Measurements from ENCODE around the gene CDIP1. TPM values are rescaled to one million over a fixed set of nuclear protein-coding genes. Genes with fewer than 3 reads are reported as not detected.

The CDIP1 gene
- total RNA-seq, 1 donor from 2014 or later: 64.7 TPM

DNA sequence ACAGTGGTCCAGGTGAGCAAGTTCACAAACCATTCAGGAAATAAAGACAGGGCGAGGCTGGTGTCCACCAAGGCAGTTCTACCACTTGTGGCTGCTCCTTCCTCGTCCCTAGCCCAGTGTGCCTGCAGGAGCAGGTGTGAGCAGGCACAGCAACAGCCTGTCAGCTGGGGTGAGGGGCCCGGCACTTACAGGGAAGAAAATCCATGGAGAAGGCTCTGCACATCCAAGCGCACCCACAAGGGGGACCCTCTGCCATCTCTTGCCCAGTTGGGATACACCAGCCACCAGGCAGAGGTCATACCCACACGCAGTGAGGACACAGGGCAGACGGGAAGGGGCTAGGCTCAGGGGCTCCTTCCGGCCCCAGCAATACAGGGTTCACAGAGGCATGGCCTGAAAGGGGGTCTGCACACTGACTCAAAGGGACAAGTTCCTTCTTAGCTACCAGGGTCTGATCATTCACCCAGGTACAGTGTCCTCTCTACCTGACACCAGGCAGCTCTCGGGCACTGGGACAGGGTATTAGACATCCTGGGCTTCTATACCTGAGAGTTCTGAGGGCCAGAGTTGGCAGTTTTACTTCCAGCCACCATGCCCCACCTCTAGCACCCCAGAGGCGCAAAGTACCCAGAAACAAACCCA lies 27.0 kb downstream of the CDIP1 start:
- no peaks in the 10 kb centered on the region for H3K9me3 Mint-ChIP-seq (ENCODE audit: unreplicated experiment)
- H3K27me3 ChIP-seq (ENCODE audit: insufficient read depth, low read length): no peaks in the 10 kb centered on the region
- H3K4me3 ChIP-seq (ENCODE audit: insufficient read depth, low read depth, low read length): no peak overlapping the region
- peaks cover 4% of the 10 kb centered on the region for H3K36me3 Mint-ChIP-seq (ENCODE audit: low read depth, unreplicated experiment)
- no peak overlapping the region for H3K4me3 Mint-ChIP-seq (ENCODE audit: unreplicated experiment)
- no peak overlapping the region for H3K9ac ChIP-seq (ENCODE audit: low read length)
- H3K27me3 Mint-ChIP-seq (ENCODE audit: low read depth, unreplicated experiment): no peaks in the 10 kb centered on the region
- no peak for TF ChIP-seq EZH2 (IDR thresholded peaks at IDR 0.05; ENCODE audit: insufficient read depth, low read length)
- peak; percentile 42 for TF ChIP-seq CTCF (IDR thresholded peaks at IDR 0.05; ENCODE audit: insufficient read depth, low read depth, low read length)
- no peak overlapping the region for H3K4me2 ChIP-seq (ENCODE audit: low read length)
- FAIRE-seq (no peak), DNase-seq (ENCODE audit: low read depth) (no peak)
- peaks cover 54% of the 10 kb centered on the region for H4K20me1 ChIP-seq (ENCODE audit: insufficient read depth, low read length)
- H3K79me2 ChIP-seq (ENCODE audit: insufficient read depth, low read length): peaks cover 6% of the 10 kb centered on the region
- no peak overlapping the region for H2AFZ ChIP-seq (ENCODE audit: low read depth, low read length)
- H3K27ac ChIP-seq (ENCODE audit: low read depth, low read length): no peak overlapping the region
- H3K4me1 Mint-ChIP-seq (ENCODE audit: low read depth, unreplicated experiment): peaks cover 17% of the 10 kb centered on the region
- H3K36me3 ChIP-seq (ENCODE audit: insufficient read depth, low read length): peaks cover 24% of the 10 kb centered on the region
- peak overlapping the region; percentile 2 for H3K27ac Mint-ChIP-seq (ENCODE audit: unreplicated experiment)
- no peaks in the 10 kb centered on the region for H3K9me3 ChIP-seq (ENCODE audit: insufficient read depth, low read depth, low read length)
- H3K4me1 ChIP-seq (ENCODE audit: insufficient read depth, low read length): no peaks in the 10 kb centered on the region

DNA sequence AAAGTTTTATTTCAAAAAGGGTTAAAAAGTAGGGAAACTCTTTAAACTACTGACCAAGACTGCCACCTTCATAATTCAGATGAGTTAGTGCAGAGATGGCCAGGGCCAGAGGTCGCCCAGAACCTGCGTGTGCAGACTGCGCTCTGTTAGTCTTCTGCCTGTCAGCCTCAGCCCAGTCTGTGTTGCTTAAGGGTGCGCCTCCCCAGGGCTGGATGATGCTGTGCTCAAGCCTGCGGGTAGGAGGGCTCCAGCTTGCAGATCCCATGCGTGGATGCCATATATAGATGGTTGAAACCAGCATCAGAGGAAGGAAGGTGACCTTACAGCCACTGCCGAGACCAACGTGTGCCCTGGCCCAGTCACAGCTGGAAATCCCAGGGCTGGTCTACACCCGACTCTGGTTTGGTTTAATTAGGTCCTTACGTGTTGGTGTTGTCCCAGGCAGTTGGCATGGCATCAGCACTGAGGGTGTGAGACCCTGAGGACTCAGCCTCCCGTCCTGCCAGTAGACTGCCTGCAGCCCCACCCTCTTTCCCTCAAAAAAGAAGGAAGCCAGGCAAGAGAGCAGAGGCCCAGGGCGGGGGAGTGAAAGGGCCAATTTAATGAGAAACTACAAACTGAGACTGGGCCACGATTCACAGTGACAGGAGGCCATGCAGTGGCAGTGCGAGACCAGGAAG lies 27.7 kb downstream of the CDIP1 start:
- peaks cover 24% of the 10 kb centered on the region for H3K36me3 ChIP-seq (ENCODE audit: insufficient read depth, low read length)
- H4K20me1 ChIP-seq (ENCODE audit: insufficient read depth, low read length): peaks cover 58% of the 10 kb centered on the region
- no peaks in the 10 kb centered on the region for H3K4me1 ChIP-seq (ENCODE audit: insufficient read depth, low read length)
- FAIRE-seq (no peak), DNase-seq (ENCODE audit: low read depth) (no peak)
- H3K4me2 ChIP-seq (ENCODE audit: low read length): no peak overlapping the region
- no peaks in the 10 kb centered on the region for H3K9me3 ChIP-seq (ENCODE audit: insufficient read depth, low read depth, low read length)
- Mint-ChIP-seq H3K27ac (ENCODE audit: unreplicated experiment) (peak overlapping the region; percentile 2), H3K36me3 (ENCODE audit: low read depth, unreplicated experiment) (peaks cover 4% of the 10 kb centered on the region), H3K27me3 (ENCODE audit: low read depth, unreplicated experiment) (no peaks in the 10 kb centered on the region), H3K4me1 (ENCODE audit: low read depth, unreplicated experiment) (peaks cover 14% of the 10 kb centered on the region), H3K4me3 (ENCODE audit: unreplicated experiment) (no peak overlapping the region), H3K9me3 (ENCODE audit: unreplicated experiment) (no peaks in the 10 kb centered on the region)
- H2AFZ ChIP-seq (ENCODE audit: low read depth, low read length): no peak overlapping the region
- H3K9ac ChIP-seq (ENCODE audit: low read length): no peak overlapping the region
- H3K27me3 ChIP-seq (ENCODE audit: insufficient read depth, low read length): no peaks in the 10 kb centered on the region
- H3K27ac ChIP-seq (ENCODE audit: low read depth, low read length): no peak overlapping the region
- no peak for TF ChIP-seq CTCF (IDR thresholded peaks at IDR 0.05; ENCODE audit: insufficient read depth, low read depth, low read length)
- TF ChIP-seq EZH2 (IDR thresholded peaks at IDR 0.05; ENCODE audit: insufficient read depth, low read length): no peak
- no peak overlapping the region for H3K4me3 ChIP-seq (ENCODE audit: insufficient read depth, low read depth, low read length)
- H3K79me2 ChIP-seq (ENCODE audit: insufficient read depth, low read length): peaks cover 6% of the 10 kb centered on the region

DNA sequence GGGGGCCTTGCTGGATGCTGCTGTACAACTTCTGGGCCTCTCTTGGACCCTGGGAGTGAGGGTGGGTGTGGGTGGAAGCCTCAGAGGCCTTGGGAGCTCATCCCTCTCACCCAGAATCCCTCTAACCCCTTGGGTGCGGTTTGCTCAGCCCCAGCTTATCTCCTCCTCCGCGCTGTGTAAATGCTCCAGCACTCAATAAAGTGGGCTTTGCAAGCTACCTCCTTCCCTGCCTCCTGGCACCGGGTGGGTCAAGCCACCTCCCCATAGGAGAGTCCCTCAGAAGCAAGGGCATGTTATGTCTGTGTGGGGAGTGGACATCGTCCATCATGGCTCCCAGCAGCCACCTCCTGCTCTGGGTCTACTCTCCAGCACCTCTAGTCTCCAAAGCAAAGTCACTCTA lies 28.4 kb downstream of the CDIP1 start:
- H3K27me3 ChIP-seq (ENCODE audit: insufficient read depth, low read length): no peaks in the 10 kb centered on the region
- no peak overlapping the region for H3K9ac ChIP-seq (ENCODE audit: low read length)
- H3K4me2 ChIP-seq (ENCODE audit: low read length): no peak overlapping the region
- H3K4me3 Mint-ChIP-seq (ENCODE audit: unreplicated experiment): no peak overlapping the region
- H3K27ac ChIP-seq (ENCODE audit: low read depth, low read length): no peak overlapping the region
- no peak for DNase-seq (ENCODE audit: low read depth)
- no peaks in the 10 kb centered on the region for H3K4me1 ChIP-seq (ENCODE audit: insufficient read depth, low read length)
- FAIRE-seq: no peak
- H3K36me3 ChIP-seq (ENCODE audit: insufficient read depth, low read length): peaks cover 24% of the 10 kb centered on the region
- no peak overlapping the region for H3K27ac Mint-ChIP-seq (ENCODE audit: unreplicated experiment)
- H3K79me2 ChIP-seq (ENCODE audit: insufficient read depth, low read length): peaks cover 12% of the 10 kb centered on the region
- H4K20me1 ChIP-seq (ENCODE audit: insufficient read depth, low read length): peaks cover 59% of the 10 kb centered on the region
- H3K4me1 Mint-ChIP-seq (ENCODE audit: low read depth, unreplicated experiment): peaks cover 12% of the 10 kb centered on the region
- H2AFZ ChIP-seq (ENCODE audit: low read depth, low read length): no peak overlapping the region
- H3K36me3 Mint-ChIP-seq (ENCODE audit: low read depth, unreplicated experiment): peaks cover 4% of the 10 kb centered on the region
- H3K27me3 Mint-ChIP-seq (ENCODE audit: low read depth, unreplicated experiment): no peaks in the 10 kb centered on the region
- no peak for TF ChIP-seq EZH2 (IDR thresholded peaks at IDR 0.05; ENCODE audit: insufficient read depth, low read length)
- no peak for TF ChIP-seq CTCF (IDR thresholded peaks at IDR 0.05; ENCODE audit: insufficient read depth, low read depth, low read length)
- no peak overlapping the region for H3K4me3 ChIP-seq (ENCODE audit: insufficient read depth, low read depth, low read length)
- no peaks in the 10 kb centered on the region for H3K9me3 ChIP-seq (ENCODE audit: insufficient read depth, low read depth, low read length)
- no peaks in the 10 kb centered on the region for H3K9me3 Mint-ChIP-seq (ENCODE audit: unreplicated experiment)
